H9 (cell line): ENCODE results near the gene MYO5B. TPM values are rescaled to one million over a fixed set of nuclear protein-coding genes. Genes with fewer than 3 reads are reported as not detected.

Source experiments
- DNase-seq: peaks from one replicate; pipeline ENCODE4 v3.0.0-alpha.2; 2017
- H2AFZ ChIP-seq: one replicate; pipeline ENCODE4 v1.6.1; 2013; ENCODE audit warnings: mild to moderate bottlenecking, low read length, control low read depth, moderate library complexity
- H2AK5ac ChIP-seq: 2 replicates; pipeline ENCODE4 v1.6.1; 2013; ENCODE audit warnings: low read length, control low read depth, mixed read lengths; ENCODE audit not compliant: insufficient read length
- H2BK120ac ChIP-seq: one replicate; pipeline ENCODE4 v1.6.1; 2013; ENCODE audit warnings: low read depth, mild to moderate bottlenecking, low read length, control low read depth, inconsistent platforms; ENCODE audit not compliant: poor library complexity, severe bottlenecking
- H2BK12ac ChIP-seq: 2 replicates; pipeline ENCODE4 v1.6.1; 2013; ENCODE audit warnings: low read length, control low read depth, mixed read lengths, low read depth; ENCODE audit not compliant: insufficient read length
- H2BK15ac ChIP-seq: 2 replicates; pipeline ENCODE4 v1.6.1; 2013; ENCODE audit warnings: low read depth, low read length, control low read depth
- H2BK20ac ChIP-seq: one replicate; pipeline ENCODE4 v1.6.1; 2013; ENCODE audit warnings: low read depth, mild to moderate bottlenecking, low read length, control low read depth, inconsistent platforms; ENCODE audit not compliant: poor library complexity, severe bottlenecking
- H2BK5ac ChIP-seq: 2 replicates; pipeline ENCODE4 v1.6.1; 2013; ENCODE audit warnings: low read length, control low read depth, mixed read lengths; ENCODE audit not compliant: insufficient read length
- H3K14ac ChIP-seq: 2 replicates; pipeline ENCODE4 v1.6.1; 2013; ENCODE audit warnings: low read length, control low read depth; ENCODE audit not compliant: insufficient read depth
- H3K18ac ChIP-seq: 2 replicates; pipeline ENCODE4 v1.6.1; 2013; ENCODE audit warnings: low read depth, mild to moderate bottlenecking, mixed read lengths, low read length, control low read depth; ENCODE audit not compliant: insufficient read length
- H3K23ac ChIP-seq: 2 replicates; pipeline ENCODE4 v1.6.1; 2013; ENCODE audit warnings: low read length, control low read depth, mixed read lengths, low read depth; ENCODE audit not compliant: insufficient read length
- H3K23me2 ChIP-seq: 2 replicates; pipeline ENCODE4 v1.6.1; 2013; ENCODE audit warnings: low read depth, mild to moderate bottlenecking, mixed read lengths, low read length, control low read depth; ENCODE audit not compliant: insufficient read length, poor library complexity, severe bottlenecking
- H3K27ac ChIP-seq: 2 replicates; pipeline ENCODE4 v1.5.1; 2013; ENCODE audit warnings: low read length, control low read depth, mixed read lengths, low read depth; ENCODE audit not compliant: insufficient read length
- H3K27me3 ChIP-seq: 2 replicates; pipeline ENCODE4 v1.6.1; 2013; ENCODE audit warnings: low read length, control low read depth, inconsistent platforms; ENCODE audit not compliant: insufficient read depth
- H3K4ac ChIP-seq: 2 replicates; pipeline ENCODE4 v1.6.1; 2013; ENCODE audit warnings: low read depth, mild to moderate bottlenecking, control low read depth, inconsistent platforms, low read length, moderate library complexity
- H3K4me1 ChIP-seq: 2 replicates; pipeline ENCODE4 v1.6.1; 2013; ENCODE audit warnings: low read length, control low read depth, inconsistent platforms; ENCODE audit not compliant: insufficient read depth
- H3K4me2 ChIP-seq: 2 replicates; pipeline ENCODE4 v1.6.1; 2013; ENCODE audit warnings: low read length, control low read depth, mixed read lengths; ENCODE audit not compliant: insufficient read length, insufficient read depth
- H3K56ac ChIP-seq: 2 replicates; pipeline ENCODE4 v1.6.1; 2013; ENCODE audit warnings: low read depth, mild to moderate bottlenecking, mixed read lengths, low read length, control low read depth; ENCODE audit not compliant: insufficient read length
- H3K79me1 ChIP-seq: 2 replicates; pipeline ENCODE4 v1.6.1; 2013; ENCODE audit warnings: low read depth, mild to moderate bottlenecking, moderate library complexity, low read length, control low read depth, inconsistent platforms; ENCODE audit not compliant: insufficient read depth, poor library complexity, severe bottlenecking
- H3K79me2 ChIP-seq: 2 replicates; pipeline ENCODE4 v1.6.1; 2013; ENCODE audit warnings: low read length, control low read depth, inconsistent platforms; ENCODE audit not compliant: insufficient read depth
- H3K9ac ChIP-seq: 2 replicates; pipeline ENCODE4 v1.6.1; 2013; ENCODE audit warnings: low read length, control low read depth, mixed read lengths; ENCODE audit not compliant: insufficient read length; ENCODE audit errors: extremely low read depth
- H3K9me3 ChIP-seq: one replicate; pipeline ENCODE4 v1.6.1; 2013; ENCODE audit warnings: low read depth, low read length, inconsistent platforms; ENCODE audit not compliant: control insufficient read depth
- H3T11ph ChIP-seq: one replicate; pipeline ENCODE4 v1.6.1; 2013; ENCODE audit warnings: mild to moderate bottlenecking, low read length, control low read depth, inconsistent platforms
- H4K20me1 ChIP-seq: one replicate; pipeline ENCODE4 v1.6.1; 2013; ENCODE audit not compliant: control insufficient read depth, insufficient read length, insufficient read depth
- H4K5ac ChIP-seq: 2 replicates; pipeline ENCODE4 v1.6.1; 2013; ENCODE audit warnings: low read depth, mild to moderate bottlenecking, mixed read lengths, low read length, control low read depth; ENCODE audit not compliant: insufficient read length
- H4K8ac ChIP-seq: replicated peaks from 2 replicates; pipeline ENCODE4 v1.6.1; 2013; ENCODE audit warnings: low read length, control low read depth, mixed read lengths, low read depth; ENCODE audit not compliant: insufficient read length
- H4K91ac ChIP-seq: 2 replicates; pipeline ENCODE4 v1.6.1; 2013; ENCODE audit warnings: low read depth, mild to moderate bottlenecking, moderate library complexity, mixed read lengths, low read length, control low read depth; ENCODE audit not compliant: insufficient read length
- H3K27ac Mint-ChIP-seq, 3 experiments: 2 replicates in 2 of 3; 3 replicates in 1 of 3; pipeline ENCODE4 v1.8.0; 2020 to 2021; ENCODE audit warnings: mixed read lengths in 3 of 3, mild to moderate bottlenecking in 1 of 3, moderate library complexity in 1 of 3
- H3K27me3 Mint-ChIP-seq: 2 replicates; pipeline ENCODE4 v1.8.0; 2021; ENCODE audit warnings: low read depth, mild to moderate bottlenecking, moderate library complexity, mixed read lengths
- H3K36me3 Mint-ChIP-seq, 3 experiments: 2 replicates in 2 of 3; 3 replicates in 1 of 3; pipeline ENCODE4 v1.8.0; 2020 to 2021; ENCODE audit warnings: low read depth in 3 of 3, mixed read lengths in 3 of 3; ENCODE audit not compliant: insufficient read depth in 1 of 3
- H3K4me1 Mint-ChIP-seq, 2 experiments: 2 replicates each; pipeline ENCODE4 v1.8.0; 2020; ENCODE audit warnings: mixed read lengths in 2 of 2
- H3K4me3 Mint-ChIP-seq, 2 experiments: 2 replicates in 1 of 2; 3 replicates in 1 of 2; pipeline ENCODE4 v1.8.0; 2020 to 2021; ENCODE audit warnings: mild to moderate bottlenecking in 2 of 2, mixed read lengths in 2 of 2, moderate library complexity in 1 of 2
- H3K9me3 Mint-ChIP-seq, 2 experiments: 2 replicates in 1 of 2; 3 replicates in 1 of 2; pipeline ENCODE4 v1.8.0; 2020; ENCODE audit warnings: mild to moderate bottlenecking in 2 of 2, mixed read lengths in 2 of 2, moderate library complexity in 1 of 2
- CTCF ChIP-seq: fragments of 200-600 bp; sonication (generic); conservative IDR thresholded peaks from 3 replicates; pipeline ENCODE4 v1.8.0; 2021; ENCODE audit warnings: antibody characterized with exemption, mild to moderate bottlenecking
- WGBS: extraction: QIAGEN DNeasy Blood & Tissue Kit; methylation state at CpG from one replicate; pipeline ENCODE4 v1.1.7; 2013; ENCODE audit warnings: missing lambda C conversion rate, low lambda C conversion rate, mixed read lengths; ENCODE audit not compliant: insufficient read length; ENCODE audit errors: extremely low coverage; 5-methylcytosine and 5-hydroxymethylcytosine counted together
- total RNA-seq: library from RNA; stranded (reverse); gene quantifications from 2 replicates; pipeline ENCODE4 v1.2.1, GENCODE V29; 2021

MYO5B gene
- total RNA-seq, 1 experiment from 2014 or later: 9.3 TPM

GRCh38 chr18:50044402-50044801 is 150.5 kb downstream of the MYO5B start:
- TF ChIP-seq CTCF: peak; percentile 56
- no peak overlapping the region for H2BK120ac ChIP-seq
- no CpG with 5 or more reads among the region's 3 CpGs for WGBS

More at GRCh38 chr18:50044402-50044801, 150.5 kb downstream of the MYO5B start:
- H3K4ac ChIP-seq: no peak overlapping the region
- H3K4me1 ChIP-seq: no peaks in the 10 kb centered on the region
- no peak overlapping the region for H2BK20ac ChIP-seq
- no peak overlapping the region for H2BK12ac ChIP-seq
- no peaks in the 10 kb centered on the region for H3K79me2 ChIP-seq
- Mint-ChIP-seq H3K4me1 (peaks cover 0 to 19% of the 10 kb centered on the region in 2 experiments; a peak in 3 of 4 replicates), H3K27ac (0 out of 7 replicates have a peak overlapping the region, but pooled peaks of 1 of the 3 experiments have one; percentile 46), H3K9me3 (no peaks in the 10 kb centered on the region), H3K36me3 (no peaks in the 10 kb centered on the region), H3K4me3 (no peak overlapping the region), H3K27me3 (no peaks in the 10 kb centered on the region)
- H3T11ph ChIP-seq: no peak overlapping the region
- no peak overlapping the region for H2AFZ ChIP-seq
- no peak overlapping the region for H3K4me2 ChIP-seq
- H2BK15ac ChIP-seq: no peak overlapping the region
- H3K9ac ChIP-seq: no peak overlapping the region
- no peak overlapping the region for H2AK5ac ChIP-seq
- no peaks in the 10 kb centered on the region for H3K23me2 ChIP-seq
- H2BK5ac ChIP-seq: no peak overlapping the region
- H3K27ac ChIP-seq: no peak overlapping the region
- DNase-seq: peak; percentile 35
- H4K8ac ChIP-seq: no peak overlapping the region
- no peaks in the 10 kb centered on the region for H3K27me3 ChIP-seq
- no peaks in the 10 kb centered on the region for H4K20me1 ChIP-seq
- H3K14ac ChIP-seq: no peak overlapping the region
- H3K23ac ChIP-seq: no peak overlapping the region
- H4K5ac ChIP-seq: no peak overlapping the region
- H3K9me3 ChIP-seq: no peaks in the 10 kb centered on the region
- no peak overlapping the region for H4K91ac ChIP-seq
- no peak overlapping the region for H3K18ac ChIP-seq
- no peaks in the 10 kb centered on the region for H3K79me1 ChIP-seq
- no peak overlapping the region for H3K56ac ChIP-seq
